Measurements from ENCODE around the gene RABGEF1.
"Not testable (repeated sequence)": the region's sequence is repeated elsewhere in the genome, so short reads cannot be mapped to it uniquely, and the experiment has no call there.

The RABGEF1 gene

GRCh38 chr7:66790196-66790595 is 49.7 kb downstream of the RABGEF1 start:
- no peak for TF ChIP-seq GATA1 (IDR thresholded peaks at IDR 0.05; ENCODE audit: low read depth, low read length)
- no peak for TF ChIP-seq POLR2A (IDR thresholded peaks at IDR 0.05; ENCODE audit: low read length)
- DNase-seq = no peak

- TF ChIP-seq POLR2A (IDR thresholded peaks at IDR 0.05; ENCODE audit: low read length) (no peak), GATA1 (IDR thresholded peaks at IDR 0.05; ENCODE audit: low read depth, low read length) (no peak)
Measured at GRCh38 chr7:66790725-66791124, 50.2 kb downstream of the RABGEF1 start.

GRCh38 chr7:66800591-66800990 is 60.1 kb downstream of the RABGEF1 start:
- no peak for DNase-seq
- TF ChIP-seq POLR2A (IDR thresholded peaks at IDR 0.05; ENCODE audit: low read length) = no peak

More at GRCh38 chr7:66790725-66791124, 50.2 kb downstream of the RABGEF1 start:
- no peak for DNase-seq

GRCh38 chr7:66804001-66804400 is 63.5 kb downstream of the RABGEF1 start:
- TF ChIP-seq GATA1 (IDR thresholded peaks at IDR 0.05; ENCODE audit: low read depth, low read length) (no peak), POLR2A (IDR thresholded peaks at IDR 0.05; ENCODE audit: low read length) (no peak)
- no peak for DNase-seq

- no peak for TF ChIP-seq POLR2A (IDR thresholded peaks at IDR 0.05; ENCODE audit: low read length)
- TF ChIP-seq GATA1 (IDR thresholded peaks at IDR 0.05; ENCODE audit: low read depth, low read length) = no peak
Measured at GRCh38 chr7:66807736-66808135, 67.2 kb downstream of the RABGEF1 start.

GRCh38 chr7:66810716-66811115 is 70.2 kb downstream of the RABGEF1 start:
- no peak for DNase-seq
- no peak for TF ChIP-seq GATA1 (IDR thresholded peaks at IDR 0.05; ENCODE audit: low read depth, low read length)
- TF ChIP-seq POLR2A (IDR thresholded peaks at IDR 0.05; ENCODE audit: low read length) = no peak

More at GRCh38 chr7:66807736-66808135, 67.2 kb downstream of the RABGEF1 start:
- no peak for DNase-seq

GRCh38 chr7:66815186-66815875 is 74.8 kb downstream of the RABGEF1 start:
- not testable (repeated sequence) for DNase-seq

- no peak for DNase-seq
- TF ChIP-seq GATA1 (IDR thresholded peaks at IDR 0.05; ENCODE audit: low read depth, low read length) (no peak), POLR2A (IDR thresholded peaks at IDR 0.05; ENCODE audit: low read length) (no peak)
Measured at GRCh38 chr7:66815951-66816350, 75.4 kb downstream of the RABGEF1 start.

GRCh38 chr7:66816658-66817057 is 76.1 kb downstream of the RABGEF1 start:
- not testable (repeated sequence) for DNase-seq

- DNase-seq = not testable (repeated sequence)
Measured at GRCh38 chr7:66817208-66817795, 76.8 kb downstream of the RABGEF1 start.

GRCh38 chr7:66817956-66818355 is 77.4 kb downstream of the RABGEF1 start:
- not testable (repeated sequence) for DNase-seq

GRCh38 chr7:66824041-66824440 is 83.5 kb downstream of the RABGEF1 start:
- no peak for DNase-seq
- no peak for TF ChIP-seq POLR2A (IDR thresholded peaks at IDR 0.05; ENCODE audit: low read length)

- DNase-seq = peak; percentile 75 to 78
Measured at GRCh38 chr7:66825538-66825937, 85.0 kb downstream of the RABGEF1 start.

GRCh38 chr7:66826649-66827048 is 86.1 kb downstream of the RABGEF1 start:
- TF ChIP-seq GATA1 (IDR thresholded peaks at IDR 0.05; ENCODE audit: low read depth, low read length) (no peak), POLR2A (IDR thresholded peaks at IDR 0.05; ENCODE audit: low read length) (no peak)
- no peak for DNase-seq

- DNase-seq = not testable (repeated sequence)
Measured at GRCh38 chr7:66830976-66831375, 90.4 kb downstream of the RABGEF1 start.
